GM23338 (cell line): ENCODE measurements around the gene PAX5. TPM values are rescaled to one million over a fixed set of nuclear protein-coding genes. Genes with fewer than 3 reads are reported as not detected.

ENCODE experiments used
- ATAC-seq: fragments of 200-7000 bp; cut with Tn5 transposase; 3 replicates; pipeline ENCODE4 v1.9.1; 2020
- DNase-seq: peaks from one replicate; pipeline ENCODE4 v3.0.0-alpha.2; 2015; ENCODE audit warnings: low spot score
- H2AFZ ChIP-seq: fragments of 200-600 bp; sonication (generic); 2 replicates; pipeline ENCODE4 v1.8.0; 2016; ENCODE audit warnings: antibody characterized with exemption, mild to moderate bottlenecking, moderate library complexity
- H3F3A ChIP-seq: fragments of 200-600 bp; sonication (generic); replicated peaks from 2 replicates; pipeline ENCODE4 v1.8.0; 2017; ENCODE audit warnings: antibody characterized with exemption, mixed run types, low read depth
- H3K27ac ChIP-seq: fragments of 200-600 bp; sonication (generic); 2 replicates; pipeline ENCODE4 v1.6.1; 2016; ENCODE audit warnings: low read depth
- H3K27me3 ChIP-seq: fragments of 200-600 bp; sonication (generic); 2 replicates; pipeline ENCODE4 v1.8.0; 2016; ENCODE audit warnings: mild to moderate bottlenecking, mixed run types, moderate library complexity; ENCODE audit not compliant: insufficient read depth
- H3K36me3 ChIP-seq: fragments of 200-600 bp; sonication (generic); 2 replicates; pipeline ENCODE4 v1.8.0; 2016; ENCODE audit warnings: mild to moderate bottlenecking; ENCODE audit not compliant: insufficient read depth
- H3K4me1 ChIP-seq: fragments of 200-600 bp; sonication (generic); 2 replicates; pipeline ENCODE4 v1.8.0; 2016; ENCODE audit warnings: mild to moderate bottlenecking, moderate library complexity; ENCODE audit not compliant: insufficient read depth
- H3K4me2 ChIP-seq: fragments of 200-600 bp; sonication (generic); 2 replicates; pipeline ENCODE4 v1.7.1; 2017; ENCODE audit warnings: mixed run types
- H3K4me3 ChIP-seq: fragments of 200-600 bp; sonication (generic); 2 replicates; pipeline ENCODE4 v1.6.1; 2016; ENCODE audit warnings: mixed run types
- H3K79me2 ChIP-seq: fragments of 200-600 bp; sonication (generic); replicated peaks from 2 replicates; pipeline ENCODE4 v1.8.0; 2017; ENCODE audit warnings: mild to moderate bottlenecking; ENCODE audit not compliant: insufficient read depth
- H3K9me2 ChIP-seq: fragments of 200-600 bp; sonication (generic); 2 replicates; pipeline ENCODE4 v1.8.0; 2017; ENCODE audit not compliant: insufficient read depth
- H4K20me1 ChIP-seq: fragments of 200-600 bp; sonication (generic); replicated peaks from 2 replicates; pipeline ENCODE4 v1.8.0; 2017; ENCODE audit warnings: mild to moderate bottlenecking; ENCODE audit not compliant: insufficient read depth
- H3K27ac Mint-ChIP-seq: 2 replicates; pipeline ENCODE4 v1.8.0; 2020; ENCODE audit warnings: inconsistent platforms, mild to moderate bottlenecking, moderate library complexity, mixed read lengths
- H3K27me3 Mint-ChIP-seq: 3 replicates; pipeline ENCODE4 v1.8.0; 2022; ENCODE audit warnings: low read depth, mild to moderate bottlenecking, moderate library complexity, mixed read lengths, inconsistent platforms; ENCODE audit not compliant: insufficient read depth, poor library complexity
- H3K36me3 Mint-ChIP-seq: 3 replicates; pipeline ENCODE4 v1.8.0; 2021; ENCODE audit warnings: low read depth, mild to moderate bottlenecking, inconsistent platforms, moderate library complexity, mixed read lengths
- H3K4me1 Mint-ChIP-seq: 3 replicates; pipeline ENCODE4 v1.8.0; 2020; ENCODE audit warnings: mild to moderate bottlenecking, inconsistent platforms, mixed read lengths
- H3K4me3 Mint-ChIP-seq: 3 replicates; pipeline ENCODE4 v1.8.0; 2021; ENCODE audit warnings: moderate library complexity, mild to moderate bottlenecking, inconsistent platforms, mixed read lengths
- H3K9me3 Mint-ChIP-seq: 3 replicates; pipeline ENCODE4 v1.8.0; 2020; ENCODE audit warnings: moderate library complexity, mild to moderate bottlenecking, inconsistent platforms, mixed read lengths
- CREB1 ChIP-seq: fragments of 250-450 bp; sonication (Bioruptor Pico); IDR thresholded peaks from 2 replicates; pipeline ENCODE4 v1.5.0; 2020; ENCODE audit warnings: low read depth, mild to moderate bottlenecking, moderate library complexity
- ETS1 ChIP-seq: IDR thresholded peaks from 2 replicates; pipeline ENCODE4 v1.6.1; 2016; ENCODE audit warnings: antibody characterized with exemption
- EZH2 ChIP-seq: fragments of 200-600 bp; sonication (generic); IDR thresholded peaks from one replicate; pipeline ENCODE4 v1.8.0; 2017; ENCODE audit warnings: antibody characterized with exemption, mild to moderate bottlenecking, low read depth; ENCODE audit not compliant: unreplicated experiment
- JUNB ChIP-seq: IDR thresholded peaks from one replicate; pipeline ENCODE4 v1.6.1; 2016; ENCODE audit warnings: antibody characterized with exemption; ENCODE audit not compliant: unreplicated experiment
- NANOG ChIP-seq: IDR thresholded peaks from 2 replicates; pipeline ENCODE4 v1.6.1; 2016; ENCODE audit warnings: antibody characterized with exemption, borderline replicate concordance
- POLR2AphosphoS5 ChIP-seq: IDR thresholded peaks from 2 replicates; pipeline ENCODE4 v1.6.1; 2016; ENCODE audit warnings: antibody characterized with exemption, low read depth
- REST ChIP-seq: IDR thresholded peaks from one replicate; pipeline ENCODE4 v1.6.1; 2018; ENCODE audit warnings: antibody characterized with exemption; ENCODE audit not compliant: unreplicated experiment
- STAT1 ChIP-seq: IDR thresholded peaks from one replicate; pipeline ENCODE4 v1.6.1; 2016; ENCODE audit warnings: antibody characterized with exemption; ENCODE audit not compliant: unreplicated experiment
- ZNF114 ChIP-seq: fragments of 250-450 bp; sonication (Bioruptor Pico); IDR thresholded peaks from 2 replicates; pipeline ENCODE4 v1.5.0; 2020; ENCODE audit warnings: mild to moderate bottlenecking, moderate library complexity
- ZNF331 ChIP-seq: fragments of 250-450 bp; sonication (Bioruptor Pico); IDR thresholded peaks from 2 replicates; pipeline ENCODE4 v1.5.0; 2020; ENCODE audit warnings: low read depth, mild to moderate bottlenecking, moderate library complexity
- polyA plus RNA-seq: library from polyadenylated mRNA; unstranded; fragments of >200 nt; fragmentation: Nextera tagmentation; extraction: Ambion mirVana; gene quantifications from 2 replicates; pipeline ENCODE4 v1.2.1, GENCODE V29; 2016
- total RNA-seq: library from RNA; depleted of rRNA; stranded (reverse); fragments of >200 nt; shearing (Covaris generic); gene quantifications from 2 replicates; pipeline ENCODE4 v1.2.3, GENCODE V29; 2014

Gene PAX5
- total and polyA plus RNA-seq, 2 experiments from 2014 or later: 0.17 to 0.60 TPM

- no peak overlapping the region for H2AFZ ChIP-seq
- no peaks in the 10 kb centered on the region for H3K27me3 ChIP-seq
- no peak for ATAC-seq
- Mint-ChIP-seq H3K9me3 (peaks cover 7% of the 10 kb centered on the region), H3K4me3 (no peak overlapping the region), H3K36me3 (peaks cover 5% of the 10 kb centered on the region; the same call in 1 of the 3 replicates), H3K4me1 (peaks cover 8% of the 10 kb centered on the region), H3K27me3 (peaks cover 8% of the 10 kb centered on the region), H3K27ac (no peak overlapping the region)
- no peaks in the 10 kb centered on the region for H3K36me3 ChIP-seq
- TF ChIP-seq JUNB (no peak), ETS1 (no peak), NANOG (no peak), POLR2AphosphoS5 (no peak), ZNF114 (no peak), EZH2 (no peak), STAT1 (no peak)
- no peak overlapping the region for H3K4me3 ChIP-seq
- no peak for DNase-seq
- H3K79me2 ChIP-seq: no peaks in the 10 kb centered on the region
- H3K9me2 ChIP-seq: no peaks in the 10 kb centered on the region
- no peak overlapping the region for H3K27ac ChIP-seq
- H3K4me1 ChIP-seq: no peaks in the 10 kb centered on the region
- H3F3A ChIP-seq: no peaks in the 10 kb centered on the region
- no peaks in the 10 kb centered on the region for H4K20me1 ChIP-seq
- no peak overlapping the region for H3K4me2 ChIP-seq
Observed at GRCh38 chr9:36797471-36798220, 236.4 kb downstream of the PAX5 start.

- Histone ChIP-seq H3K27ac (no peak overlapping the region), H3K4me2 (no peak overlapping the region), H3F3A (no peaks in the 10 kb centered on the region), H3K9me2 (no peaks in the 10 kb centered on the region), H2AFZ (no peak overlapping the region), H3K79me2 (no peaks in the 10 kb centered on the region), H3K4me3 (no peak overlapping the region), H3K4me1 (no peaks in the 10 kb centered on the region), H3K27me3 (no peaks in the 10 kb centered on the region), H4K20me1 (no peaks in the 10 kb centered on the region), H3K36me3 (no peaks in the 10 kb centered on the region)
- peaks cover 5% of the 10 kb centered on the region for H3K27me3 Mint-ChIP-seq
- no peak overlapping the region for H3K27ac Mint-ChIP-seq
- H3K9me3 Mint-ChIP-seq: peaks cover 7% of the 10 kb centered on the region
- H3K4me3 Mint-ChIP-seq: no peak overlapping the region
- H3K36me3 Mint-ChIP-seq: peaks cover 5% of the 10 kb centered on the region; the same call in 1 of the 3 replicates
- ATAC-seq (no peak), DNase-seq (no peak)
- peaks cover 2% of the 10 kb centered on the region; the same call in 1 of the 3 replicates for H3K4me1 Mint-ChIP-seq
- TF ChIP-seq STAT1: no peak
- TF ChIP-seq ZNF331 (CRISPR knock-in tag): no peak
- no peak for TF ChIP-seq ETS1
- no peak for TF ChIP-seq CREB1 (CRISPR knock-in tag)
- no peak for TF ChIP-seq REST
Observed at GRCh38 chr9:36796671-36797419, 237.2 kb downstream of the PAX5 start.
